K562 treated with DMSO at 1 percent for 48 hours (cell line): ENCODE data around the gene HECTD4. TPM values are rescaled to one million over a fixed set of nuclear protein-coding genes. Genes with fewer than 3 reads are reported as not detected.

Source experiments
- total RNA-seq: library from RNA; unstranded; fragments of 300-600 nt; gene quantifications from 2 replicates; pipeline ENCODE4 v1.2.3, GENCODE V29; 2022; ENCODE audit warnings: low replicate concordance; ENCODE audit errors: extremely low read depth

The HECTD4 gene, protein sequence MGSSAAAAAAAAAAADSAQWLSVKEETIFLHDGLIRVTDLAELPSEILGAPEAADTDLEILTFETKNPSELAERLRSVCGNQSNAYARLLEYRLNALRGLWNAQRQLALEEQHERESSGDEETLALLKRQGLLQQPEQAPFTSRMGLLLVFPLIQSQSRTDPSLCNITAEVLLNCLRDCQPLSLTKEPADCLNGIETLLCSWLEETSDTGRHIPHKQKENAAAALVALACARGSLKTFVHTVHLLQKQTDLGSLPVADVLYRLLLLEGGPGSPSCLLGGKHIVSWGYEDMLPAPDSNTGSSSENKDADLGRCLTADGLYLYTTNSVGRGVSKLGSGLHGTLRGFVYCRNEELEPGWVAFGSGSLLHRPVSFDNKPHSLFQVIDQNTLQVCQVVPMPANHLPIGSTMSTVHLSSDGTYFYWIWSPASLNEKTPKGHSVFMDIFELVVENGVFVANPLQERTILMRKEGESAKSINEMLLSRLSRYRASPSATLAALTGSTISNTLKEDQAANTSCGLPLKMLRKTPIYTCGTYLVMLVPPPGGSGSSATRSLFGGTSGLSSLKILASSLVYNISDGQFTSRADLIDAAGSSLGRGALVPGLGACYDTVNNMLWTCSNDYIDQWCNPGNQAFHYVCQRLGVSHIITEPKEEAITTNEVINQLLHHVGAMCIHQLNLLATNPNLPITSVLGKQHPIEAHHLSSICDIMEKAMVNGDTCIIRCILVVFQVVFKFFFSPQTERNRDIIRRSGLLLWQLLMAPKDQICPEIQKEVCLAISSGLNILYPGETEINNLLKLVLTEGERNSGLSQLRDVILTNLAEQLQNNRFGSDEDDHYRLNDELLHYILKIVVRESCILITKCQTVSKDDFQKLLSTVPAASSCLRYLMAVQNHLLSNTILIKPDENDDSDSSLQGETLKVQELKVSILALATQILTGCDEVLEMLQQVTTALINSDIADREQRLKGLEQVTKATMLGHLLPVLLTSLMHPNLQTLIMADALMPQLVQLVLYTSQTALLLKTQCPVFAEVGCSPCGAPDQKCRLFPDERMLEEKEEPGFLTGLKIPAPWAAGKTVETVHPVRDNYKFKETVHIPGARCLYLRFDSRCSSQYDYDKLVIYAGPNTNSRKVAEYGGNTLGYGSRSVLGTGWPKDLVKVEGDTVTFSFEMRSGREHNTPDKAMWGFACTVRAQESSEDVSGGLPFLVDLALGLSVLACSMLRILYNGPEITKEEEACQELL (N-terminal part only)
- 21.9 TPM in 1 of 2 replicates, not detected in the other for total RNA-seq

DNA sequence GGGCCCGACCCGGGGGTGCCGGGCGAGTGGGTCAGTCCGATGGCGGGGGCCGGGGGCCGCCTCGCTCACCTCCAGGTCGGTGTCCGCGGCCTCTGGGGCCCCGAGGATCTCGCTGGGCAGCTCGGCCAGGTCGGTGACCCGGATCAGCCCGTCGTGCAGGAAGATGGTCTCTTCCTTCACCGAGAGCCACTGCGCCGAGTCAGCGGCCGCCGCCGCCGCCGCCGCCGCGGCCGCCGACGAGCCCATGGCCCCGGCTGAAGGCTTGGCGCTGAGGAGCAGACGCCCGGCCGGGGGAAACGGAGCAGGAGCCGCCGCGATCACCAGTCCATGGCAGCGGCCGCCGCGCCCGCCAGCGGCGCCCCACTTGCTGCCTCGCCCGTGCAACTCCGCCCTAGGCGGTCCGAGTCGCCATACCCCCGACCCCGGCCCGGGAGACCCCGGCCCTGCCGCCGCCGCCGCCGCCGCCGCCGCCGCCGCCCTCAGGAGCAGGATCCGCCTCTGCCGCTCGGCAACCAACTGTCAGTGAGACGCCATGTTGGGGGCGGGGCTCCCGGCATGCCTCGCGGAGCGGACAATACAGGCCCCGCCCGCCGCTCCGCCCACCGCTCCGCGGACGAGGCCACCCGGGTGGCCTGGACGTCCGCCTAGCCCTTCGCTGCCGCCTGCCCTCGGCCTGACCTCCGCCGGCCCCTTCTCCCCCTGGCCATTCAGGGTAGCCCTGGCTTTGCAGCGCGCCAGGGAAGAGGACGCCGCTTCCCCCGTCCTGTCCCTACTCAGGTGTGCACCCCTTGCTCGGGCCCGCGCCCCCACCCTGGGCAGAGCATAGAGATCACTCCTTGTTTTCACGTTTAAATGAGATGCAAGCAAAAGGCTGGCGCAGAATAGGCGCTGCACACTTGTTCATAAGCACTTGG is at the start of gene HECTD4:
Gene HECTD4 (minus strand): TSS at position 549 of the 914 bp plus-strand sequence. CDS start 303 bp downstream, at position 246.

DNA sequence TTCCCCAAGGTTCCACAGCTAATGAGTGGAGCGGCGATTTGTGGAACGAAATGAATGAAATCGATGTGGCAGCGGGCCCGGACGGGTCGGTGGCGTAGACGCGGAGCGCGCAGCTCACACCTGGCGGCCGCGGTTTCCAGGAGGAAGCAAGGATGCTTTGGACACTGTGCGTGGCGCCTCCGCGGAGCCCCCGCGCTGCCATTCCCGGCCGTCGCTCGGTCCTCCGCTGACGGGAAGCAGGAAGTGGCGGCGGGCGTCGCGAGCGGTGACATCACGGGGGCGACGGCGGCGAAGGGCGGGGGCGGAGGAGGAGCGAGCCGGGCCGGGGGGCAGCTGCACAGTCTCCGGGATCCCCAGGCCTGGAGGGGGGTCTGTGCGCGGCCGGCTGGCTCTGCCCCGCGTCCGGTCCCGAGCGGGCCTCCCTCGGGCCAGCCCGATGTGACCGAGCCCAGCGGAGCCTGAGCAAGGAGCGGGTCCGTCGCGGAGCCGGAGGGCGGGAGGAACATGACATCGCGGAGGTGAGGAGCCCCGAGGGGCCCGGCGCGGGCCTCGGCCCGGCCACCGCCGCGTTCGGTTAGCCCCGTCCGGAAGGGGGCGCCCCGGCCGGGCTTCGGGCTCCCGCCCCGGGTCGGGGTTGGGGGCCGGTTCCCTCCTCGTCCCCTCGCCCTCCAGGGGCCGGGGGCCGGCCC is 36.5 kb upstream of the HECTD4 start, which contains the start of gene PTPN11:
Gene PTPN11 (plus strand): TSS at position 340 of the 689 bp plus-strand sequence. CDS start 165 bp downstream, at position 505.

DNA sequence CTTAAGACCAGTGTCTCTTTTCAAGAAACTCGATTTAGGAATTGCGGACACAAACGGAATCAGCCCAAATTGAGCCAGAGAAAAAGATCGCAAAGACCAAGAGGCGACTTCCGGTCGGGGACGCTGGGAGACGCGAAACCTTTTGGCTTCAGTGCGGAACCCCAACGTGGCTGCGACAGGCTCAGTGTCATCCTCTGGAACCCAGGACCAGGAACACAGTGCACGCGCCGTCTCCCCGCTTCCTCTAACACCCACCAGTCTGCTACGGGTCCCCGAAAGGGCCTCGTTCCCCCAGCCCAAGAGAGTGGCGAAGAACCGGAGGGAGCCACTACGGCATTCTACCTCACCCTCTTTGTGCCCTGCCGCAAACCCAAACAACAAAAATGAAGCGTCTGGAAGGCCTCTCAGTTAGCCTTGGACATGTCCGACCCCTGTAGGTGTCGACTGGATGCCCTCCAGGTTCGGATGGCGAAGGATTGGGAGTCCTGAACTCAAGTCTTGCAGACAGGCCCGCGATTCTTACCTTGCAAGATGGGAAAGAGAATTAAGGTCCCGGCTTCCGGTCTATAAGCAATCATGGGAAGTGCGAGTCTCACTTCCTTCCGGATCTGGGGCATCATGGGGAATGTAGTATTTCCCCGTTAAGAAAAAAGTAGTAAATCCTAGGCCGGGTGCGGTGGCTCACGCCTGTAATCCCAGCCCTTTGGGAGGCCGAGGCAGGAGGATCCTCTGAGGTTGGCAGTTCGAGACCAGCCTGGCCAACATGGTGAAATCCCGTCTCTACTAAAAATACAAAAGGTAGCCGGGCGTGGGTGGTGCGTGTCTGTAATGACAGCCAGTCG is 27.1 kb upstream of the HECTD4 start, which contains the start of gene RPL6:
Gene RPL6 (minus strand): TSS at position 542 of the 842 bp plus-strand sequence. CDS start 949 bp downstream, outside the sequence.

DNA sequence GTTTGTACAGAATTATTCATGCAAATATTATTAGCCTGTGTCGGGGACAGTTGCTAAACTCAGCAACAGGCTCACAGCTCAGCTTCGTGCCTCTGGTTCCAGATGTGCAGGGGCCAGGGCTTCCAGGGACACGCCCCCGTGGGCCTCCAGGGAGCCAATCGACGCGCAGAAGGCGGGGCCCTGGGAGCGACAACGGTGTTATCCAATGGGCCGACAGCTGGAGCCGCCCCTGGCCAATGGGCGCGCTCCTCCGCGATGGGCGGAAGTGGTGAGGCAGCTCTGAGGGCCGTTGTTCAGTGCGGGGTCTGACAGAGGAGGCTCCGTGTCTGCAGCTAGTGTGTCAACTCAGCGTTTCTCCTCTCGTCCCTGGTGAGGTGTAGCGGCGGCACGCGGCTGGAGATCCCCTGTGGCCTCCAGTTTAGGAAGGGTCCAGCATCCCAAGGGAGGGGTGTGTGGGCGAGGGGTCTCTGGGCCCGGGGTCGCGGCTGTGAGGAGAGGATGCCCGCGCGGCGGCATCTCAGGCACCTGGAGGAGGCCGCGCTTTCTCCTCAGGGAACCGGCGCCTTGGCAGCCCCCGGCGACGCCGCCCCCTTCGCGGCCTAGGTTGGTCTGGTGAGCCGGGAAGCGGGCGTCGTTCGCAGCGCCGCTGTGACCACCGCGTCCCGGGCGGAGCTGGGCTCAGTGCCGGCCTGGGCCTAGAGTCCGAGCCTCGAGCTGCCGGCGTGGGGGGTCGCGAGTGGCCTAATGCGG is 256.8 kb downstream of the HECTD4 start, which contains the start of gene TRAFD1:
Gene TRAFD1 (plus strand): TSS at position 311 of the 750 bp plus-strand sequence. CDS start 4,963 bp downstream, outside the sequence.

Other genes with a start within 250 kb of the HECTD4 start
- gene RPL6, start 27.2 kb upstream of the HECTD4 start, total RNA-seq, result 2,065 TPM in 1 of 2 replicates, not detected in the other
- gene PTPN11, start 36.5 kb upstream of the HECTD4 start, total RNA-seq, result not detected in 2 replicates